ENCODE data around the gene CNBD2.
"Not testable (repeated sequence)": the region's sequence is repeated elsewhere in the genome, so short reads cannot be mapped to it uniquely, and the experiment has no call there.

Gene CNBD2

GRCh38 chr20:35967979-35968640 lies at the start of gene CNBD2:
CNBD2 (plus strand) TSS chr20:35968590; CDS start chr20:35968763, 173 bp downstream.
- DNase-seq (ENCODE audit: low read depth in 2 of 3, low spot score in 2 of 3), result no peak

- no peak for DNase-seq (ENCODE audit: low read depth in 2 of 3, low spot score in 2 of 3)
These were observed 47.9 kb upstream of the CNBD2 start for GRCh38 chr20:35920523-35920922.

- no peak for DNase-seq (ENCODE audit: low read depth in 2 of 3, low spot score in 2 of 3)
These were observed 39.1 kb upstream of the CNBD2 start for GRCh38 chr20:35929301-35929700.

GRCh38 chr20:35934050-35934449 lies 34.3 kb upstream of the CNBD2 start:
- DNase-seq (ENCODE audit: low read depth in 2 of 3, low spot score in 2 of 3), result no peak

- no peak for DNase-seq (ENCODE audit: low read depth in 2 of 3, low spot score in 2 of 3)
These were observed 29.1 kb upstream of the CNBD2 start for GRCh38 chr20:35939264-35939663.

- no peak for DNase-seq (ENCODE audit: low read depth in 2 of 3, low spot score in 2 of 3)
These were observed 26.8 kb upstream of the CNBD2 start for GRCh38 chr20:35941620-35942019.

- no peak for DNase-seq (ENCODE audit: low read depth in 2 of 3, low spot score in 2 of 3)
These were observed 26.1 kb upstream of the CNBD2 start for GRCh38 chr20:35942243-35942642.

GRCh38 chr20:35947489-35947888 lies 20.9 kb upstream of the CNBD2 start:
- DNase-seq (ENCODE audit: low read depth in 2 of 3, low spot score in 2 of 3), result no peak

- DNase-seq (ENCODE audit: low read depth in 2 of 3, low spot score in 2 of 3), result no peak
These were observed 20.5 kb upstream of the CNBD2 start for GRCh38 chr20:35947907-35948306.

- DNase-seq (ENCODE audit: low read depth in 2 of 3, low spot score in 2 of 3), result no peak
These were observed 18.3 kb upstream of the CNBD2 start for GRCh38 chr20:35950093-35950492.

GRCh38 chr20:35952080-35952479 lies 16.3 kb upstream of the CNBD2 start:
- not testable (repeated sequence) for DNase-seq (ENCODE audit: low read depth in 2 of 3, low spot score in 2 of 3)

- DNase-seq (ENCODE audit: low read depth in 2 of 3, low spot score in 2 of 3), result no peak
These were observed 15.7 kb upstream of the CNBD2 start for GRCh38 chr20:35952480-35953386.

GRCh38 chr20:35953387-35954199 lies 14.8 kb upstream of the CNBD2 start:
- DNase-seq (ENCODE audit: low read depth in 2 of 3, low spot score in 2 of 3), result peak; percentile 42 to 50 (median 45)

- peak; percentile 87 to 95 (median 92) for DNase-seq (ENCODE audit: low read depth in 2 of 3, low spot score in 2 of 3)
These were observed 14.0 kb upstream of the CNBD2 start, which contains the start of gene SCAND1 for GRCh38 chr20:35954200-35954906. SCAND1 (minus strand) TSS chr20:35954502; CDS start chr20:35954284, 218 bp downstream.

GRCh38 chr20:35954907-35955251 lies 13.5 kb upstream of the CNBD2 start:
- DNase-seq (ENCODE audit: low read depth in 2 of 3, low spot score in 2 of 3), result no peak

GRCh38 chr20:35956616-35957015 lies 11.8 kb upstream of the CNBD2 start:
- no peak for DNase-seq (ENCODE audit: low read depth in 2 of 3, low spot score in 2 of 3)

GRCh38 chr20:35959291-35959690 lies 9.1 kb upstream of the CNBD2 start:
- DNase-seq (ENCODE audit: low read depth in 2 of 3, low spot score in 2 of 3), result not testable (repeated sequence)

- no peak for DNase-seq (ENCODE audit: low read depth in 2 of 3, low spot score in 2 of 3)
These were observed 4.5 kb upstream of the CNBD2 start for GRCh38 chr20:35963878-35964277.

- no peak for DNase-seq (ENCODE audit: low read depth in 2 of 3, low spot score in 2 of 3)
These were observed 540 bp downstream of the CNBD2 start for GRCh38 chr20:35968930-35969329.

- DNase-seq (ENCODE audit: low read depth in 2 of 3, low spot score in 2 of 3), result no peak
These were observed 3.6 kb downstream of the CNBD2 start for GRCh38 chr20:35971981-35972380.

GRCh38 chr20:35972462-35972861 lies 4.1 kb downstream of the CNBD2 start:
- no peak for DNase-seq (ENCODE audit: low read depth in 2 of 3, low spot score in 2 of 3)
